SK-N-SH (cell line): Measurements from ENCODE around the gene FADS1.

Experiments
- EP300 ChIP-seq, 2 experiments: IDR thresholded peaks; 2 replicates each; pipeline versions ENCODE4 v1.4.0 to v1.6.1; 2012; ENCODE audit warnings: borderline replicate concordance in 1 of 2, low read depth in 1 of 2, low read length in 1 of 2
- EZH2phosphoT487 ChIP-seq: fragments of 200-600 bp; sonication (generic); IDR thresholded peaks from 2 replicates; pipeline ENCODE4 v1.6.1; 2017; ENCODE audit warnings: low read depth, mixed run types, mild to moderate bottlenecking, antibody characterized with exemption, moderate library complexity, borderline replicate concordance
- FOSL2 ChIP-seq: IDR thresholded peaks from 2 replicates; pipeline ENCODE4 v1.4.0; 2012; ENCODE audit warnings: low read depth, mild to moderate bottlenecking, moderate library complexity, borderline replicate concordance
- POLR2AphosphoS5 ChIP-seq: IDR thresholded peaks from 2 replicates; pipeline ENCODE4 v1.6.1; 2012; ENCODE audit warnings: low read depth, low read length
- RAD21 ChIP-seq: IDR thresholded peaks from 2 replicates; pipeline ENCODE4 v1.6.1; 2012; ENCODE audit warnings: mild to moderate bottlenecking, low read length
- RFX5 ChIP-seq: IDR thresholded peaks from 2 replicates; pipeline ENCODE4 v1.6.1; 2012; ENCODE audit warnings: mild to moderate bottlenecking, improper control_type of control experiment, low read length
- SIN3A ChIP-seq: IDR thresholded peaks from 2 replicates; pipeline ENCODE4 v1.6.1; 2012; ENCODE audit warnings: low read depth, mild to moderate bottlenecking, low read length, moderate library complexity, borderline replicate concordance
- TF ChIP-seq, protein P1 (sequence below): fragments of 200-600 bp; sonication (generic); IDR thresholded peaks from 2 replicates; pipeline ENCODE4 v1.6.1; 2017; ENCODE audit warnings: antibody characterized with exemption, mild to moderate bottlenecking, moderate library complexity

DNA sequence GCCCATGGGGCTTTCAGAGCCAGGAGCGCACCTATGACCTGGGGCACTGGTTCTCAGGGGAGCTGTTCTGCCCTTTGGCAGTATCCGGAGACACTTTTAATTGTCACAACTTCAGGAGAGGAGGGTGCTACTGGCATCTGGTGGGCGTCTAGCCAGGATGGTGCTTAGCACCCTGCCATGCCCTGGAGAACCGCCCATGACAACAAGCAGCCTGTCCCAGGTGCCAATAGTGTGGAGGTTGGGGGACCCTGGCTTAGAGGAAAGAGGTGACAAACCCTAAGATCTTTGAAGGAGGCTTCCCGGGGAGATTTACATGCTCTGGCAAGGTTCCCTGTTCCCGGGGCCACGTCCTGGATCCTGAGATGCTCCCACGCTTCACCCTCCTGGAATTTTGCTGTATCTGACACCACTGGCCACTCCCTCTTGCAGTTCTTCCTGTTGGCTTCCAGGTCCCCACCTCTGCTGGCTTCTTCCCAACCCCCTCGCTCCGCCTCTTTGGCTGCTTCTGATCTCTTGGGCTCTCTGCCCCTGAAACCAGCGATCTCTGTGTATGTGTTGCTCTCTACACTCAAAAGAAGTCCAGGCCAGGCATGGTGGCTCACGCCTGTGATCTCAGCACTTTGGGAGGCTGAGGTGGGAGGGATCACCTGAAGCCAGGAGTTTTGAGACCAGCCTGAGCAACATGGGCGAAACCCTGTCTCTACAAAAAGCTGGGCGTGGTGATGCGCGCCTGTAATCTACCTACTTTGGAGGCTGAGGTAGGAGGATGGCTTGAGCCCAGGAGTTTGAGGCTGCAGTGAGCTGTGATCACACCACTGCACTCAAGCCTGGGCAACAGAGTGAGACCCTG lies 43.5 kb upstream of the FADS1 start:
- TF ChIP-seq FOSL2, result no peak
- TF ChIP-seq RFX5, result no peak
- TF ChIP-seq, protein P1, sequence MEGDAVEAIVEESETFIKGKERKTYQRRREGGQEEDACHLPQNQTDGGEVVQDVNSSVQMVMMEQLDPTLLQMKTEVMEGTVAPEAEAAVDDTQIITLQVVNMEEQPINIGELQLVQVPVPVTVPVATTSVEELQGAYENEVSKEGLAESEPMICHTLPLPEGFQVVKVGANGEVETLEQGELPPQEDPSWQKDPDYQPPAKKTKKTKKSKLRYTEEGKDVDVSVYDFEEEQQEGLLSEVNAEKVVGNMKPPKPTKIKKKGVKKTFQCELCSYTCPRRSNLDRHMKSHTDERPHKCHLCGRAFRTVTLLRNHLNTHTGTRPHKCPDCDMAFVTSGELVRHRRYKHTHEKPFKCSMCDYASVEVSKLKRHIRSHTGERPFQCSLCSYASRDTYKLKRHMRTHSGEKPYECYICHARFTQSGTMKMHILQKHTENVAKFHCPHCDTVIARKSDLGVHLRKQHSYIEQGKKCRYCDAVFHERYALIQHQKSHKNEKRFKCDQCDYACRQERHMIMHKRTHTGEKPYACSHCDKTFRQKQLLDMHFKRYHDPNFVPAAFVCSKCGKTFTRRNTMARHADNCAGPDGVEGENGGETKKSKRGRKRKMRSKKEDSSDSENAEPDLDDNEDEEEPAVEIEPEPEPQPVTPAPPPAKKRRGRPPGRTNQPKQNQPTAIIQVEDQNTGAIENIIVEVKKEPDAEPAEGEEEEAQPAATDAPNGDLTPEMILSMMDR, result no peak
- TF ChIP-seq EZH2phosphoT487, result no peak
- no peak for TF ChIP-seq EP300 (IDR thresholded peaks at IDR 0.05; ENCODE audit: borderline replicate concordance in 1 of 2, low read depth in 1 of 2, low read length in 1 of 2)
- TF ChIP-seq SIN3A, result no peak
- no peak for TF ChIP-seq POLR2AphosphoS5
- TF ChIP-seq RAD21, result no peak
